Tibial nerve (tissue), 4 donors: ENCODE results near the gene FBXO47. TPM values are rescaled to one million over a fixed set of nuclear protein-coding genes. Genes with fewer than 3 reads are reported as not detected.
"Not testable (repeated sequence)": the region's sequence is repeated elsewhere in the genome, so short reads cannot be mapped to it uniquely, and the experiment has no call there.

Experiments used
- DNase-seq, 2 donors: peaks; one replicate each; pipeline ENCODE4 v3.0.0-alpha.2; 2019; ENCODE audit warnings: low spot score in 2 of 2
- H3K27ac ChIP-seq, 4 donors: fragments of 200-600 bp; sonication (generic) in 3 of 4; one replicate each; pipeline ENCODE4 v1.5.1; 2017 to 2019; ENCODE audit warnings: mild to moderate bottlenecking in 1 of 4
- H3K27me3 ChIP-seq, 2 donors: fragments of 200-600 bp; sonication (generic) in 1 of 2; one replicate each; pipeline versions ENCODE4 v1.5.1 to v1.6.0; 2017 to 2019
- H3K36me3 ChIP-seq, 3 donors: fragments of 200-600 bp; sonication (generic); one replicate each; pipeline ENCODE4 v1.5.1; 2018 to 2019
- H3K4me1 ChIP-seq, 4 donors: fragments of 200-600 bp; sonication (generic) in 3 of 4; one replicate each; pipeline ENCODE4 v1.5.1; 2017 to 2019
- H3K4me3 ChIP-seq, 4 donors: fragments of 200-600 bp; sonication (generic) in 3 of 4; one replicate each; pipeline ENCODE4 v1.5.1; 2017 to 2019; ENCODE audit warnings: mild to moderate bottlenecking in 1 of 4, moderate library complexity in 1 of 4
- H3K9me3 ChIP-seq, 4 donors: fragments of 200-600 bp; sonication (generic) in 3 of 4; one replicate each; pipeline ENCODE4 v1.5.1; 2017 to 2019
- CTCF ChIP-seq, 5 experiments: fragments of 200-600 bp in 3 of 5; fragments of 450-650 bp in 2 of 5; sonication (generic) in 3 of 5; IDR thresholded peaks; one replicate each; pipeline ENCODE4 v1.5.1; 2016 to 2019; ENCODE audit warnings: antibody characterized with exemption in 5 of 5, mild to moderate bottlenecking in 3 of 5, moderate library complexity in 2 of 5
- EP300 ChIP-seq, 2 donors: sonication (generic); formaldehyde crosslinking; IDR thresholded peaks; one replicate each; pipeline ENCODE4 v1.6.1; 2017; ENCODE audit warnings: antibody characterized with exemption in 2 of 2, mild to moderate bottlenecking in 1 of 2
- POLR2A ChIP-seq, 2 donors: fragments of 450-650 bp; IDR thresholded peaks; one replicate each; pipeline ENCODE4 v1.6.1; 2017; ENCODE audit warnings: antibody characterized with exemption in 2 of 2, mild to moderate bottlenecking in 2 of 2, moderate library complexity in 2 of 2
- WGBS, 2 donors: methylation state at CpG; one replicate each; pipeline ENCODE4 v1.1.5; 2018; 5-methylcytosine and 5-hydroxymethylcytosine counted together
- total RNA-seq, 4 donors: library from RNA; depleted of rRNA; stranded (reverse); fragments of >200 nt; gene quantifications; one replicate each; pipeline ENCODE4 v1.1.0, GENCODE V29; 2016

FBXO47 gene
- total RNA-seq, 4 donors from 2014 or later, result not detected

DNA sequence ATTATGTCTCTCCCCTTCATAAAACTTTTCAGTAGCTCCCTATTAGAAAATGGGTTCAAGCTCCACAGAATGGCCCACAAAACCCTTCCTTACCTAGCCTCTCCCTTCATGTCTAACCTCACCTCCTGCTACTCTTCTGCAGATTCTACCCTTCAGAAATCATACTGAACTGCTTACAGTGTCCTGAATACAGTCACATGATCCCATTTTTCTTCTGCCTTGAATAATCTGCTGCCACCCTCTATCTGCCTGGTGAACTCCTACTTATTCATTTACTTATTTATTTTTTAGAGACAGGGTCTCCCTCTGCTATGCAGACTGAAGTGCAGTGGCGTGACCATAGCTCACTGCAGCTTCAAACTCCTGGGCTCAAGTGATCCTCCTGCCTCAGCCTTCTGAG is 26.8 kb downstream of the FBXO47 start:
- 87 to 92% methylated on average over 1 of the region's 1 CpG for WGBS, 2 donors
- no peak for DNase-seq
- Histone ChIP-seq H3K9me3 (no peaks in the 10 kb centered on the region), H3K4me1 (peaks cover 0 to 20% (median 3%) of the 10 kb centered on the region in 4 donors), H3K4me3 (no peak overlapping the region), H3K27me3 (no peaks in the 10 kb centered on the region), H3K36me3 (no peaks in the 10 kb centered on the region), H3K27ac (no peak overlapping the region)
- no peak for TF ChIP-seq CTCF (IDR thresholded peaks at IDR 0.05)
- no peak for TF ChIP-seq EP300 (IDR thresholded peaks at IDR 0.05)
- no peak for TF ChIP-seq POLR2A (IDR thresholded peaks at IDR 0.05)

GRCh38 chr17:38939987-38940386 is 27.2 kb downstream of the FBXO47 start:
- no peak overlapping the region for H3K4me3 ChIP-seq
- H3K27me3 ChIP-seq, result no peaks in the 10 kb centered on the region
- no peak for TF ChIP-seq POLR2A (IDR thresholded peaks at IDR 0.05)
- TF ChIP-seq EP300 (IDR thresholded peaks at IDR 0.05), result no peak
- no peak for TF ChIP-seq CTCF (IDR thresholded peaks at IDR 0.05)
- peaks cover 0 to 20% (median 3%) of the 10 kb centered on the region in 4 donors for H3K4me1 ChIP-seq
- no peaks in the 10 kb centered on the region for H3K9me3 ChIP-seq
- no peak overlapping the region for H3K27ac ChIP-seq
- DNase-seq, result no peak
- no peaks in the 10 kb centered on the region for H3K36me3 ChIP-seq

DNA sequence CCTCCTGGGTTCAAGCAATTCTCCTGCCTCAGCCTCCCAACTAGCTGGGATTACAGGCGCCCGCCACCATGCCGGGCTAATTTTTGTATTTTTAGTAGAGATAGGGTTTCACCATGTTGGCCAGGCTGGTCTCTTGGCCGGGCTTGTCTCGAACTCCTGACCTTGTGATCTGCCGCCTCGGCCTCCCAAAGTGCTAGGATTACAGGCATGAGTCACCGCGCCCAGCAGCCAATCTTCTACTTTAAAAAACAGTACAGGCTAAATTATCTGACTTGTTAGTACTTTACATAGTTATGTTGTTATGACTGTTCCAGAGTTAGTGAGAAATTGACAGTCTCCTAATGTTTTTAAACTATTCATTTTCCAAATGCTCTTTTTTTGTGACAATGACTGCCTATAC is 33.2 kb downstream of the FBXO47 start:
- H3K27me3 ChIP-seq, H3K4me1 ChIP-seq, H3K9me3 ChIP-seq, H3K36me3 ChIP-seq, H3K4me3 ChIP-seq, H3K27ac ChIP-seq, DNase-seq: not testable (repeated sequence)
- 58 to 70% methylated on average over 9 of the region's 9 CpGs for WGBS, 2 donors

GRCh38 chr17:38930782-38931181 is 36.4 kb downstream of the FBXO47 start:
- not testable (repeated sequence) for DNase-seq, H3K4me3 ChIP-seq, H3K27ac ChIP-seq, H3K9me3 ChIP-seq, H3K36me3 ChIP-seq, H3K27me3 ChIP-seq
- WGBS, 2 donors, result no CpG with 5 or more reads among the region's 36 CpGs
- H3K4me1 ChIP-seq, result peaks cover 0 to 12% (median 5%) of the 10 kb centered on the region in 4 donors

GRCh38 chr17:38926293-38927070 is 40.7 kb downstream of the FBXO47 start:
- H3K4me1 ChIP-seq, result peaks cover 0 to 47% (median 20%) of the 10 kb centered on the region in 4 donors
- no peak for DNase-seq
- TF ChIP-seq EP300 (IDR thresholded peaks at IDR 0.05) (no peak), POLR2A (IDR thresholded peaks at IDR 0.05) (no peak), CTCF (IDR thresholded peaks at IDR 0.05) (no peak)
- H3K9me3 ChIP-seq, result no peaks in the 10 kb centered on the region
- no peaks in the 10 kb centered on the region for H3K36me3 ChIP-seq
- H3K27me3 ChIP-seq, result no peaks in the 10 kb centered on the region
- peak overlapping the region; percentile 14 to 56 (median 34) for H3K27ac ChIP-seq
- H3K4me3 ChIP-seq, result no peak overlapping the region
- 42 to 43% methylated on average over 2 of the region's 2 CpGs for WGBS, 2 donors

- 47 to 55% methylated on average over 14 of the region's 14 CpGs for WGBS, 2 donors
- H3K27me3 ChIP-seq, result no peaks in the 10 kb centered on the region
- peak within 1 kb of the TSS; percentile 14 to 56 (median 34) for H3K27ac ChIP-seq
- TF ChIP-seq POLR2A (IDR thresholded peaks at IDR 0.05), result no peak
- H3K4me3 ChIP-seq, result no peak within 1 kb of the TSS
- H3K4me1 ChIP-seq, result peaks cover 0 to 58% (median 25%) of the 10 kb centered on the region in 4 donors
- no peaks in the 10 kb centered on the region for H3K9me3 ChIP-seq
- peaks cover 0 to 6% (median 0%) of the 10 kb centered on the region in 3 donors for H3K36me3 ChIP-seq
- no peak for DNase-seq
Measured at GRCh38 chr17:38925263-38925995, 41.8 kb downstream of the FBXO47 start, which contains the start of gene LASP1NB. Gene LASP1NB (plus strand): TSS chr17:38925614.
